ENCODE data around the gene ZC3HAV1.
"Not testable (repeated sequence)": the region's sequence is repeated elsewhere in the genome, so short reads cannot be mapped to it uniquely, and the experiment has no call there.

ZC3HAV1 gene

GRCh38 chr7:139109188-139109982 is at the start of gene ZC3HAV1:
TSS of gene ZC3HAV1 (minus strand) at chr7:139109720. CDS start at chr7:139109331, 389 bp downstream.
- peak; percentile 66 for DNase-seq (ENCODE audit: low read depth)

- DNase-seq (ENCODE audit: low read depth) = peak; percentile 86
These were observed 44.3 kb upstream of the ZC3HAV1 start for GRCh38 chr7:139153832-139154231.

- DNase-seq (ENCODE audit: low read depth) = no peak
These were observed 42.6 kb upstream of the ZC3HAV1 start for GRCh38 chr7:139152149-139152548.

GRCh38 chr7:139139150-139139549 is 29.6 kb upstream of the ZC3HAV1 start:
- DNase-seq (ENCODE audit: low read depth) = no peak

- peak; percentile 55 for DNase-seq (ENCODE audit: low read depth)
These were observed 24.0 kb upstream of the ZC3HAV1 start for GRCh38 chr7:139133335-139134139.

- no peak for DNase-seq (ENCODE audit: low read depth)
These were observed 23.4 kb upstream of the ZC3HAV1 start for GRCh38 chr7:139132887-139133286.

- no peak for DNase-seq (ENCODE audit: low read depth)
These were observed 22.1 kb upstream of the ZC3HAV1 start for GRCh38 chr7:139131601-139132041.

- DNase-seq (ENCODE audit: low read depth) = not testable (repeated sequence)
These were observed 20.3 kb upstream of the ZC3HAV1 start for GRCh38 chr7:139129814-139130213.

- DNase-seq (ENCODE audit: low read depth) = no peak
These were observed 18.1 kb upstream of the ZC3HAV1 start for GRCh38 chr7:139127648-139128047.

- no peak for DNase-seq (ENCODE audit: low read depth)
These were observed 16.1 kb upstream of the ZC3HAV1 start for GRCh38 chr7:139125657-139126056.

GRCh38 chr7:139124995-139125394 is 15.5 kb upstream of the ZC3HAV1 start:
- not testable (repeated sequence) for DNase-seq (ENCODE audit: low read depth)

- DNase-seq (ENCODE audit: low read depth) = no peak
These were observed 14.8 kb upstream of the ZC3HAV1 start for GRCh38 chr7:139124084-139124914.

GRCh38 chr7:139119486-139119849 is 9.9 kb upstream of the ZC3HAV1 start:
- DNase-seq (ENCODE audit: low read depth) = no peak

- DNase-seq (ENCODE audit: low read depth) = no peak
These were observed 9.4 kb upstream of the ZC3HAV1 start for GRCh38 chr7:139118805-139119485.

GRCh38 chr7:139118234-139118804 is 8.8 kb upstream of the ZC3HAV1 start:
- no peak for DNase-seq (ENCODE audit: low read depth)

- DNase-seq (ENCODE audit: low read depth) = no peak
These were observed 8.2 kb upstream of the ZC3HAV1 start for GRCh38 chr7:139117599-139118233.

- DNase-seq (ENCODE audit: low read depth) = no peak
These were observed 7.5 kb upstream of the ZC3HAV1 start for GRCh38 chr7:139116999-139117398.

GRCh38 chr7:139115104-139115503 is 5.6 kb upstream of the ZC3HAV1 start:
- no peak for DNase-seq (ENCODE audit: low read depth)

GRCh38 chr7:139114585-139114984 is 5.1 kb upstream of the ZC3HAV1 start:
- DNase-seq (ENCODE audit: low read depth) = no peak

- DNase-seq (ENCODE audit: low read depth) = no peak
These were observed 4.5 kb upstream of the ZC3HAV1 start for GRCh38 chr7:139114018-139114417.

- DNase-seq (ENCODE audit: low read depth) = no peak
These were observed 3.3 kb upstream of the ZC3HAV1 start for GRCh38 chr7:139112741-139113250.

All from non-pigmented ciliary epithelial cell (primary cell).